NCI-H2171 (cell line): ENCODE results near the gene MPP1.

ENCODE experiments used
- DNase-seq: peaks from one replicate; lab custom pipeline; 2025; lab: John Stamatoyannopoulos, UW

The MPP1 gene

DNA sequence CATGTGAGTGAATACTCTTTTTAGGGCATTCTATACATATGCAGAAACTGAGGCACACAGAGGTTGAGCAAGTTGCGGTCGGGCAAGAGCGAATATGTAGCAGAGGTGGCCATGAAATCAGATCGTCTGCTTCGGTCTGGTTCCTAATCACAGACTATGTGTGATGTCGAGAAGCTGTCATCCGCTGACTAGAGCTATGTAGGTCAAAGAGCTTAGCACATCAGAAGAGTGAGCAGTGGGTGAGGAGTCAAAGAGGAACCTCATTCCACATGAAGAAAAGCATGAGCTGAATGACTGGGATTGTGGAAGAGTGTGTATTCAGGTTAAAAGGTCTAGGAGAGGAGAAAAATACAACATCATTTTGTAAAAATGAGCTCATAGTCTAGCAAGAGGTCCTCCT, 73.4 kb downstream of the MPP1 start:
- DNase-seq, result no peak

DNA sequence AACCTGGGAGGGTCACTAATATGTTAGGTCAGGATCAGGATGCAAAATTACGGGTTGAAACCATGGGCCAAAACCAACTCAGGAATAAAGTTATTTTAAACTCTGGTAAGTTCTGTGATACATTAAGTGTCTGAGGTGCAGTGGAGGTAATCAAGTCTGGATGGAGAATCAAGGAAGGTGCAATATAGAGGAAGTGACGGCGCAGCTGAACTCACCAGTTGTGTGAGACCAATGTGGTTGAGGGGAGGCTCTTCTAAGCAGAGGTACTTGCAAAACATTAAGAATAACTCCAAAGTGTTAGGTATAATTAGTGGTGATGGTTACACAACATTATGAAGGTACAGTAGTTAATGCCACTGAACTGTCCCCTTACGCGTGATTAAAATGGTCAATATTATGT, 74.1 kb downstream of the MPP1 start:
- no peak for DNase-seq

- no peak for DNase-seq
Observed at GRCh38 chrX:154730253-154730891, 74.9 kb downstream of the MPP1 start.

GRCh38 chrX:154729439-154729838, 75.8 kb downstream of the MPP1 start:
- no peak for DNase-seq
